EL (cell line): Measurements from ENCODE around the gene PLK5.
A peak's percentile ranks its signal among the peaks of the same experiment; 100 is the strongest.
"Not testable (repeated sequence)": the region's sequence is repeated elsewhere in the genome, so short reads cannot be mapped to it uniquely, and the experiment has no call there.

Source experiments
- DNase-seq: peaks from one replicate; pipeline ENCODE4 v3.0.0-alpha.2; 2016

The PLK5 gene

GRCh38 chr19:1523412-1524286, at the start of gene PLK5:
PLK5 (plus strand) TSS chr19:1524077; CDS start chr19:1526997, 2,920 bp downstream.
- DNase-seq, result no peak

GRCh38 chr19:1474765-1475351, 49.0 kb upstream of the PLK5 start:
- DNase-seq, result no peak

GRCh38 chr19:1475751-1476437, 48.0 kb upstream of the PLK5 start:
- DNase-seq, result no peak

- not testable (repeated sequence) for DNase-seq
Observed at GRCh38 chr19:1477056-1477455, 46.8 kb upstream of the PLK5 start.

GRCh38 chr19:1478934-1479707, 44.8 kb upstream of the PLK5 start, which contains the start of gene C19orf25:
C19orf25 (minus strand) TSS chr19:1479215; CDS start chr19:1478903, 312 bp downstream.
- peak; percentile 94 for DNase-seq

- DNase-seq, result no peak
Observed at GRCh38 chr19:1481224-1481892, 42.5 kb upstream of the PLK5 start.

GRCh38 chr19:1481893-1482360, 42.0 kb upstream of the PLK5 start:
- DNase-seq, result no peak

GRCh38 chr19:1482361-1483130, 41.3 kb upstream of the PLK5 start:
- no peak for DNase-seq

GRCh38 chr19:1483131-1483978, 40.5 kb upstream of the PLK5 start:
- DNase-seq, result no peak

GRCh38 chr19:1483979-1484428, 39.9 kb upstream of the PLK5 start:
- no peak for DNase-seq

GRCh38 chr19:1486720-1487575, 36.9 kb upstream of the PLK5 start:
- no peak for DNase-seq

- DNase-seq, result no peak
Observed at GRCh38 chr19:1487576-1488281, 36.1 kb upstream of the PLK5 start.

GRCh38 chr19:1488282-1488601, 35.6 kb upstream of the PLK5 start:
- DNase-seq, result no peak

- DNase-seq, result no peak
Observed at GRCh38 chr19:1489463-1490310, 34.2 kb upstream of the PLK5 start.

GRCh38 chr19:1490311-1491113, 33.4 kb upstream of the PLK5 start, which contains the start of gene PCSK4:
PCSK4 (minus strand) TSS chr19:1490350; CDS start chr19:1490346, 4 bp downstream.
- peak; percentile 99 for DNase-seq

GRCh38 chr19:1491114-1491848, 32.6 kb upstream of the PLK5 start, which contains the start of gene REEP6:
REEP6 (plus strand) TSS chr19:1491181; CDS start chr19:1491270, 89 bp downstream.
- no peak for DNase-seq
